Measurements from ENCODE around the gene GRHPR.
"Not testable (repeated sequence)": the region's sequence is repeated elsewhere in the genome, so short reads cannot be mapped to it uniquely, and the experiment has no call there.

The GRHPR gene

DNA sequence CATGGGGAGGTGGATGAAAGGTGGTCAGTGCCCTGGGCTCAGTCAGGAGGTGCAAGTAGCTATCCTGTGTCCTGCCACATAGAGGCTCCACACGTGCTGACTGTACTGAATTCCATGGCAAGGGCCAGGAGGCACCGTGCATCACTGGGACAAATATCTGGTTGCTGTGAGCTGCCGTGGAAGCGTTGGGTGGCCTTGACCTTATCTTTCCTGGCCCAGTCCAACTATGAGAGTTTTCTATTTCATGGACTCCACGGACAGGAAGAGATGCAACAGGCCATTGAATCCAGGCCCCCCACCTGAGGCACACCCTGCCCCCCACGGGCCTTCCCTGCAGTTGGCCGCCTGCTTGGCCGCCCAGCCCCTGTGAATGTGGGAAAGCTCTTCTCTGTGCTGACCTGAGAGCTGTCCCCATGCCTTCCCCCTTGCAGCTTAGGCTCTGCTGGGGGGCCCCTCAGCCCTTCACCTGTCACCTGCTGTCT lies 1.7 kb downstream of the GRHPR start:
- DNase-seq, result no peak

- no peak for DNase-seq
Observed at GRCh38 chr9:37424686-37425297, 2.3 kb downstream of the GRHPR start.

DNA sequence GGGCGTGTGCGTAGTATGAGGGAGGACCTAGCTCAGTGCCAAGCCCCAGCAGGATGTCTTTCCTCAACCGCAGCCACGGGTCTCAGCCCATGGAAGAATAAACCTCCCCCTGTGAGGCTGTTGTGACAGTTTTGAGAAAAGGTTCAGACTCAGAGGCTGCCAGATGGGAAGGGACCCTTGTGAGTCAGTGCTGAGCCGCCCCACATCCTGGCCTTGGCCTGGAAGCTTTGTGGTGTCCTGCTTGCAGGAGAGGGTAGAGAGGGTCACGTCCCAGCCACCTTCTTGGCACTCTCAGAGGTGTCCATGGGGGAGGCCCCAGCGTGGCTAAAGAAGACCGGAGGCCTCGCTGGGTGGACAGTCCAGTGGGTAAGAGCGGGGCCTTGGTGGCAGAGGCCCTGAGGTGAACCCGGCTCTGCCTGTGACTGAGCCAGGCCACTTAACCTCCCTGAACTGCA lies 2.8 kb downstream of the GRHPR start:
- DNase-seq, result no peak

- not testable (repeated sequence) for DNase-seq
Observed at GRCh38 chr9:37426431-37426830, 3.9 kb downstream of the GRHPR start.

DNA sequence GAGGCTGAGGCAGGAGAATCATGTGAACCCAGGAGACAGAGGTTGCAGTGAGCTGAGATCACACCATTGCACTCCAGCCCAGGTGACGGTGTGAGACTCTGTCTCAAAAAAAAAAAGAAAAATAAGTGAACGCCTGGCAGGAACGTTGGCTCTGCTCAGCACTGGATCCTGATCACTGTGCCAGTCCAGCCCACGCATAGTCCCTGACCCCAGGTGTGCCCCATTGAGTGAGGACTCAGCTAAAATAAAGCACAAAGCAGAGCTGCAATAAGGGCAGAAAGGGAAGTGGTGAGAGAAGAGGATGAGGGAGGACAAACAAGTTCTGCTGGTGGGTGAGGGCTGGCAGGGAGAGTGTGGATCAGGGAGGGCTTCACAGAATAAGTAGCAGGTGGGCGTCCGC lies 4.3 kb downstream of the GRHPR start:
- DNase-seq, result no peak

- no peak for DNase-seq
Observed at GRCh38 chr9:37428345-37428744, 5.8 kb downstream of the GRHPR start.

- no peak for DNase-seq
Observed at GRCh38 chr9:37429441-37430285, 7.2 kb downstream of the GRHPR start.

DNA sequence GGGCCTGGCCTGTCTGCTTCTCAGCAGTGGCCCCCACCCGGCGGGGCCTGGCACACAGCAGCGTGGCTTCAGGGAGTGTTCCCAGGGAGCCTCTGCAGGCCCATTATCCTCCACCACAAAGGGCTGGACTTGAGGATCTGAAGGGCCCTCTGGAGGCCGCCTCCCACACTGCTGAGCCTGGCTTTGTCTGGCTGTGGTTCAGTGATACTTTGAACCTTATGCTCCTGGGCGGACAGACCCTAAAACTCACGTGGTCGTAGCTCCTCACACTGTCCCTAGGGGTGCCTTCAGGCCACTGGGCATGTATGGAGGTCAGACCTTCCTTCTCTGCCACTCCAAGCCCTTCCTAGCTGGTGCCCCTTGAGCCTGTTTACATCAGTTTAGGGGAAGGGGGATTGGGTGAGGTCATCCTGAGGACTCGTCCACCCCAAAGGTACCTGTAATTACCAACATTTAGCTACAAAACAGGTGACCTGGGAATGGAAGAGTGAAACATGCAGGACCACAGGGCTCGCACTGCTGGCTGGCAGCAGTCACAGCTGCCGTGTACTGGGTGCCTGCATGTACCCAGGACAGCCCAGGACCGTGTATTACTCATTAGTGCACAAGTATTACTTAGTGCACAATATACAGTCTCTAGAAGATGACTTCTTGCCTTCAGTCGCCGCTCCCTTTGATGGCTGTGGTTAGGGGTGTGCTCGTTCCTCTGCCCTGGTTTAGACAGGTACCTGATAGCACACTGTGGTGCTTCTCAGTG lies 8.5 kb downstream of the GRHPR start:
- no peak for DNase-seq

DNA sequence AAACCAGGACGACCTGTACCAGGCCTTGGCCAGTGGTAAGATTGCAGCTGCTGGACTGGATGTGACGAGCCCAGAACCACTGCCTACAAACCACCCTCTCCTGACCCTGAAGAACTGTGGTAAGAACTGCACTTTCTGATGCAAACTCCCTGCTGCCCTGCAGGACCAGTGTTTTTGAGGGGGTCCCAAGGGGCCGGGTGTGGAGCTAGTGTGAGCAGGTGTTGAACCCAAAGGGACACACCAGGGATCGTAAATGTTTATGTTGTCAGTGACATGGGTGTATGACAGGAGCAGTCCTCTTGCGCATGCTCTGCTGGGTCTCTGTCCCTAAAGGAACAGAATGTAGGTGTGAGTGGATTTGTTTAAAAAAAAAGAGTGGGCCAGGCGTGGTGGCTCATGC lies 9.5 kb downstream of the GRHPR start:
- DNase-seq, result no peak

- DNase-seq, result no peak
Observed at GRCh38 chr9:37433867-37434371, 11.4 kb downstream of the GRHPR start.

DNA sequence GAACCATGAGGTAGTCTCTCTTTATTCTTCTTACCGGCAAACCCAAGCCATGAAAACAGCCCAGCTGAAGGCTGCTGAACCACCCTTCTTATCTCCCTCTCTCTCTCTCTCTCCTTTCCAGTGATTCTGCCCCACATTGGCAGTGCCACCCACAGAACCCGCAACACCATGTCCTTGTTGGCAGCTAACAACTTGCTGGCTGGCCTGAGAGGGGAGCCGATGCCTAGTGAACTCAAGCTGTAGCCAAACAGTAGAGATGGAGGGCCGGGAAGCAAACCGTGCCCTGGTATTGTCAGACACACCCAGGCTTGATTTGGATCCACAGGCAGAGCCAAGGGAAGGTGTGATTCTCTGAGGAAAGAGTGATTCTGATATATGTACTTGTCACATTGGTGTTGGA lies 14.0 kb downstream of the GRHPR start:
- no peak for DNase-seq

DNA sequence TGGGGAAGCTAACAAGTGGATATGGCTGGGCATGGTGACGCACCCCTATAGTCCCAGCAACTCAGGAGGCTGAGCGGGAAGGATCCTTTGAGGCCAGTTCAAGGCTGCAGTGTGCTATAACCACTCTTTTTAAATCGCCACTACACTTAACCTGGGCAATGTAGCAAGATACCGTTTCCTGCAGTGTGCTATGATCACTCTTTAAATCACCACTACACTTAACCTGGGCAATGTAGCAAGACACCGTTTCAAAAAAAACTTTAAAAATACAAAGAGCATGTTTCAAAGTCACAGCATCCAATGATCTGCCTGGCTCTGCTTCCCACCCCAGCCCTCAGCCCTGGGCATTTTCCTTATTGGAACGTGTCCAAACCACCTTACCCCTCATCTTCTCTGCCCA lies 14.5 kb downstream of the GRHPR start:
- DNase-seq, result no peak

- no peak for DNase-seq
Observed at GRCh38 chr9:37437621-37438020, 15.1 kb downstream of the GRHPR start.

DNA sequence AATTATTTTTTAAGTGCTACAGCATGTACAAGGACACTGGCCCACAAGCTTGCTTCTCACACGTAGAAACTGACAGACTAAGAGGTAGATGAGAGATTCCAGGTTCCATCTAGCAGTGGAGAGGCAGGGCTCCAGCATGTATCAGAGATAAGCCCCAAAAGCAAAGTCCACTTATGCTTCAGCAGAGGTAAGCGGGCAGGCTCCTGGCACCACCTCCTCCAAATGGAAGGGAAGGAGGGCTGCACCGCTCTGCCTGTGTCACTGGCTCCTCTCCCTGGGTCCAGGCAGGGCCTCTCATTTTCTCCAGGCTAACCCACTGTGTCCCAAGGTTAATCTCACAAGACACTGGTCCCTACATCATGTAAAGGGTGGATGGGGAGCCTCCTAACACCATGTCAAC lies 15.9 kb downstream of the GRHPR start:
- no peak for DNase-seq

- no peak for DNase-seq
Observed at GRCh38 chr9:37441776-37442370, 19.4 kb downstream of the GRHPR start.

DNA sequence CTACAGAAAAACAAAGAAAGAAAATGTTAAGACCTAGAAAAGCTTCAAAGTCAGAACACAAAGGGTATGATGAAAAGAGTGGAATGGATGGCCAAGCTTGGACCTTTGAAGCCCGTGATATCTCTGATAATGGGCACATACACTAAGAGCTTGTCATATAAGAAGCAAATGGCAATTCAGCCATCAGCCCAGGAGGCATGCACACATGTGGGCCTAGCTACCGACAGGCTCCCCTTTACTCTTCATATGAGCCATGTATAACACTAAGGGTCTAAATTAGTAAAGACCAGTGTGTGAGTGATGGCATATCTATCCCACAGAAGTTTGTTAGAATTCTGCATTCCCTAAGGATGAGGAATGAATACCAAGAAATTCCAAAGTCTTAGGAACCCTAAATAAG lies 20.1 kb downstream of the GRHPR start:
- DNase-seq, result no peak

DNA sequence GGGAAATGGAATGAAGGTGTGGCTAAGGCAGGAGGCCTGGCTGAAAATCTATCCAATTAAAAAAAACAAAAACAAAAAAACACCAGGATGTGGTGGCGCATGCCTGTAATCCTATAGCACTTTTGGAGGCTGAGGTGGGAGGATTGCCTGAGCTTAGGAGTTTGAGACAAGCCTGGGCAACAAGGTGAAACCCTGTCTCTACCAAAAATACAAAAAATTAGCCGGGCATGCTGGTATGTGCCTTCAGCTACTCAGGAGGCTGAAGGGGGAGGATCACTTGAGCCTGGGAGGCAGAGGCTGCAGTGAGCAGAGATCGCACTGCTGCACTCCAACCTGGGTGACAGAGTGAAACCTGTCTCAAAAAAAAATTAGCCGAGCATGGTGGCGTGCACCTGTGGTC lies 21.1 kb downstream of the GRHPR start:
- no peak for DNase-seq

- DNase-seq, result no peak
Observed at GRCh38 chr9:37444890-37445289, 22.4 kb downstream of the GRHPR start.

GRCh38 chr9:37445832-37446231 lies 23.3 kb downstream of the GRHPR start:
- no peak for DNase-seq

DNA sequence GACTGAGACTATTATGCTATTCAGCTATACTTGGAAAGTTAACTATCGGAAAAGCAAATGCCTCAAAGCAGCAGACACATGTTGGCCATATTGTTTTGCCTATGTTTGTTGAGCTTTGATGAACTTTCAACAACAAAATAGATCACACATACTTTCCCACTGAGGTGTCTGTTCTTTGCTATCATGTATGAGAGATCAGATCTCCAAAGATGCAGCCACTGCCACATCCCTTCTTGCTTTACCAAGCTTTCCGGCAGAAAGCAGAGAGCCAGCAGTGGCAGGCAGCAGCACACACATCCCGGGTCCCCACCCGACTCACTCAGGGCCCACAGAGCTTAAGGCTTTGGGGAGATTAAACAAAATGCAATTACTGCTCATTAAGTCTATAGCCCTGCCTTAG lies 23.9 kb downstream of the GRHPR start:
- DNase-seq, result no peak

DNA sequence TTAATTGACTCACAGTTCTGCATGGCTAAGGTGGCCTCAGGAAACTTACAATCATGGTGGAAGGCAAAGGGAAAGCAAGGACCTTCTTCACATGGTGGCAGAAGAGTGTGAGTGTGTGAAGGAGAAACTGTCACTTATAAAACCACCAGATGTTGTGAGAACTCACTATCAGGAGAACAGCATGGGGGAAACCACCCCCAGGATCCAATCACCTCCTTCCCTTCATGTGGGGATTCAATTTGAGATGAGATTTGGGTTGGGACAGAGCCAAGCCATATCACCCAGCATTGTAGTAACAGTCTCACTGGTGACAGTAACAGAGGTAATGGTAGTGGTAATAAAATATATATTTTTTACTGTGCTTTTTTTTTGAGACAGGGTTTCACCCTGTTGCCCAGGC lies 24.6 kb downstream of the GRHPR start:
- no peak for DNase-seq

DNA sequence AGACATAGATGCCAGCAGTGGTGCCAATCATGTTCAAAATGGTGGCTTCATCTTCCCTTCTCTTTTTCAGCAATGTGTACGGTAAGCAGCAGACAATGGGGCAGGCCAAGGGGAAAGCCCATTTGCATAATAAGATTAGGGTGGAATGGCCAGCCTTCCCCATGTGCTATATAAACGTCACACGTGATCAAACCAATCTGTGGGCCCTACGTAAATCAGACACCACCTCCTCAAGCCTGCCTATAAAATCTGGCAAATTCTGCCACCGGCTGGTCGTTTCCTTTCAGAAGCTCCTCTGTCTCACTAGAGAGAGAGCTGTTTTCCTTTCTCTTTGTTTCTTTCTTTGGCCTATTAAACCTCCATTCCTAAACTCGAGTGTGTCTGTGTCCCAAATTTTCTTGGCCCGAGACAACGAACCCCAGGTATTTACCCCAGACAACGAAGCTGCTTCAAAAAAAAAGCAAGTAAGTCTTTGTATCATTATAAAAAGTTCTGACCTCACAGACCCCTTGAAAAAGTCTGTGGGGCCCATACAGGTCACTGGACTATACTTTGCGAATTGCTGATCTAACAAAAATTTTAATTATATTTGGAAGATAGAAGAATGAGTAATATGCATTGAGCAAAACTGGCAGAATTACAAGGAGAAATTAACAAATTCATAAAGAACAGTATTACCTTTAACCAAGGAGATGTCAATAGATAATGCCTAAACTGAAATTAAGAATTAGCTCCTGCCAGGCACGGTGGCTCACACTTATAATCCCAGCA lies 27.6 kb downstream of the GRHPR start:
- DNase-seq, result no peak

Data from activated naive CD4-positive, alpha-beta T cell treated with Interleukin-2 at 50 U/mL for 16 hours (primary cell).